ENCODE data around the gene CMIP.

GRCh38 chr16:81568749-81569087 lies 124.1 kb downstream of the CMIP start:
- TF ChIP-seq POLR2A (IDR thresholded peaks at IDR 0.05) (no peak), CTCF (IDR thresholded peaks at IDR 0.05) (no peak)
